Nephron (organoid): Measurements from ENCODE around the gene EPB41L2.

Experiments
- H3K27ac Mint-ChIP-seq, 3 experiments: 2 replicates each; pipeline ENCODE4 v1.8.0; 2020; ENCODE audit warnings: mixed read lengths in 3 of 3, mild to moderate bottlenecking in 2 of 3, moderate library complexity in 1 of 3
- H3K27me3 Mint-ChIP-seq: 2 replicates; pipeline ENCODE4 v1.8.0; 2021; ENCODE audit warnings: low read depth, mild to moderate bottlenecking, moderate library complexity, mixed read lengths
- H3K36me3 Mint-ChIP-seq: 2 replicates; pipeline ENCODE4 v1.8.0; 2020; ENCODE audit warnings: low read depth, mixed read lengths
- H3K4me1 Mint-ChIP-seq: 2 replicates; pipeline ENCODE4 v1.8.0; 2020; ENCODE audit warnings: mixed read lengths
- H3K4me3 Mint-ChIP-seq, 3 experiments: 2 replicates each; pipeline ENCODE4 v1.8.0; 2020; ENCODE audit warnings: mild to moderate bottlenecking in 3 of 3, mixed read lengths in 3 of 3, moderate library complexity in 2 of 3
- H3K9me3 Mint-ChIP-seq: 2 replicates; pipeline ENCODE4 v1.8.0; 2020; ENCODE audit warnings: mixed read lengths
- TF ChIP-seq, protein P1 (sequence below), 3 experiments: fragments of 200-600 bp; sonication (generic); IDR thresholded peaks; one replicate each; pipeline ENCODE4 v1.5.0; 2021; ENCODE audit warnings: antibody characterized with exemption in 3 of 3; ENCODE audit not compliant: unreplicated experiment in 3 of 3

Gene EPB41L2

DNA sequence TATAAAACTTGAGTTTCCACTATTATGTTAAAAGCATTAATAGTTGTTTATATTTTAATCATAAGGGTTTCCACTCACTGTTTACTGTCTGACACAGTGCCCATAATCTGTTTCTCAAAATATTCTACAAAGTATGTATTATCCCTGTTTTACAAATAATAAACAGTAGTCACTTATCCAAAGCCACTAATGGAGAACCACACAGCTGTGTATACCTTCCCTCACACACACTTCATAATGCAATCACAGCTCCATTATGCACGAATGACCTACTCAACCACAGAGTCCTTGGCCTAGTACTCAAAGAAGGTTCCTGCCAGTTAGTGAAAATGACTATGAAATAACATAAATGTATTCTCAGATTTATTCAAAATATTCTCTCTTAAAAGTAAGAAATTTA, 103.1 kb downstream of the EPB41L2 start:
- peaks cover 12% of the 10 kb centered on the region for H3K36me3 Mint-ChIP-seq
- H3K9me3 Mint-ChIP-seq = no peaks in the 10 kb centered on the region
- H3K27ac Mint-ChIP-seq = no peak overlapping the region
- TF ChIP-seq, protein P1, sequence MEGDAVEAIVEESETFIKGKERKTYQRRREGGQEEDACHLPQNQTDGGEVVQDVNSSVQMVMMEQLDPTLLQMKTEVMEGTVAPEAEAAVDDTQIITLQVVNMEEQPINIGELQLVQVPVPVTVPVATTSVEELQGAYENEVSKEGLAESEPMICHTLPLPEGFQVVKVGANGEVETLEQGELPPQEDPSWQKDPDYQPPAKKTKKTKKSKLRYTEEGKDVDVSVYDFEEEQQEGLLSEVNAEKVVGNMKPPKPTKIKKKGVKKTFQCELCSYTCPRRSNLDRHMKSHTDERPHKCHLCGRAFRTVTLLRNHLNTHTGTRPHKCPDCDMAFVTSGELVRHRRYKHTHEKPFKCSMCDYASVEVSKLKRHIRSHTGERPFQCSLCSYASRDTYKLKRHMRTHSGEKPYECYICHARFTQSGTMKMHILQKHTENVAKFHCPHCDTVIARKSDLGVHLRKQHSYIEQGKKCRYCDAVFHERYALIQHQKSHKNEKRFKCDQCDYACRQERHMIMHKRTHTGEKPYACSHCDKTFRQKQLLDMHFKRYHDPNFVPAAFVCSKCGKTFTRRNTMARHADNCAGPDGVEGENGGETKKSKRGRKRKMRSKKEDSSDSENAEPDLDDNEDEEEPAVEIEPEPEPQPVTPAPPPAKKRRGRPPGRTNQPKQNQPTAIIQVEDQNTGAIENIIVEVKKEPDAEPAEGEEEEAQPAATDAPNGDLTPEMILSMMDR (IDR thresholded peaks at IDR 0.05; ENCODE audit: unreplicated experiment in 3 of 3) = no peak
- peaks cover 20% of the 10 kb centered on the region for H3K4me1 Mint-ChIP-seq
- no peaks in the 10 kb centered on the region for H3K27me3 Mint-ChIP-seq
- no peak overlapping the region for H3K4me3 Mint-ChIP-seq

DNA sequence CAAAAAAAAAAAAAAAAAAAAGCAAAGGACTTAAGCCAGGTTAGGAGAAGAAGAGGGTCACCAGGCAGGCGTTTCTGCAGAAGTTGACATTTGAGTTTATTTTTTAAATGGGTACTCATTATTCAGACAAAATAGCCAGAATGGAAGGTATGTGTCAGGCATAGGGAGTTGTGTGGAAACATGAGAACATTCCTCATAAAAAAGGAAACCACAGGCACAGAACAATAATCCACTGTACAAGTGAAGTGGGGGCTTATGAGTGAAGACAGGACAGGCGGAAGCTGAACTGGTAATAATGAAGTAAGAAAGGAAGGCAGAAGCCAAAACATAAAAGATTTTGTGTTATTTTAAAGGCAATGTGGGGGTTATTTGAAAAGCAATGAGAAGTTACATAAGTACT, 104.6 kb downstream of the EPB41L2 start:
- Mint-ChIP-seq H3K27ac (no peak overlapping the region), H3K36me3 (peaks cover 16% of the 10 kb centered on the region), H3K9me3 (no peaks in the 10 kb centered on the region), H3K4me1 (peaks cover 16% of the 10 kb centered on the region), H3K4me3 (no peak overlapping the region), H3K27me3 (no peaks in the 10 kb centered on the region)
- TF ChIP-seq, protein P1 (IDR thresholded peaks at IDR 0.05; ENCODE audit: unreplicated experiment in 3 of 3) = no peak

DNA sequence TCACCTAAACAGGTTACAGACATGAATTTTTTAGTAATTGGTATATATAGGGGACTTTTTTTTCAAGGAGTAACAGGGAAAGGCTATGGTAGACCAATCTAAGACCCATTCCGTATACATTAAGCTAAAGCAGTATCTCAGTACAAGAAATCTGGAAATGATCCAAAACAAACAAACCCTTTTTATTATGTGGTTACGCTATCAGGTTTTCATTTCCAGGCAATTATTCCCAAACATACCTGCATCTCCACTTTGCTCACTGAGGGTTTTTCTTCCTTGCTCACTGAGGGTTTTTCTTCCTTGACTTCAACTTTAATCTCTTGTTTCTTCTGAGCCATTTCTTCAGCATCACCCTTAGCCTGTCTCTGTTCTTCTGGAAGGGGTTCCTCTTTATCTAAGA, 107.3 kb downstream of the EPB41L2 start:
- no peak overlapping the region for H3K27ac Mint-ChIP-seq
- TF ChIP-seq, protein P1 (IDR thresholded peaks at IDR 0.05; ENCODE audit: unreplicated experiment in 3 of 3) = no peak
- no peak overlapping the region for H3K4me3 Mint-ChIP-seq
- H3K27me3 Mint-ChIP-seq = no peaks in the 10 kb centered on the region
- no peaks in the 10 kb centered on the region for H3K9me3 Mint-ChIP-seq
- peaks cover 26% of the 10 kb centered on the region for H3K36me3 Mint-ChIP-seq
- H3K4me1 Mint-ChIP-seq = peaks cover 11% of the 10 kb centered on the region

DNA sequence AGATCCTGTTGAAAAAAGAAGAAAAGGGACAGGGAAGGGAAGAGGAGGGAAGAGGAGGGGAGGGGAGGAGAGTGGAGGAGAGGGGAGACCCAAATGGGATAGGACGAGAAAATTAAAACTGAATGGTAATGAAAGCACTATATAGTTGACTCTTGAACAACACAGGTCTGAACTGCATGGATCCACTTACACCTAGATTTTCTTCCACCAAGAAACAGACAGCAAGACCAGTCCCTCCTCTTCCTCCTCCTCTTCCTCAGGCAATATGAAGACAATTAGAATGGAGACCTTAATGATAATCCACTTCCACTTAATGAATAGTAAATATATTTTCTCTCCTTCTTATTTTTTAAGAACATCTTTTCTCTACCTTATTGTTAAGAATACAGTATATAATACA, 113.5 kb downstream of the EPB41L2 start:
- TF ChIP-seq, protein P1 (IDR thresholded peaks at IDR 0.05; ENCODE audit: unreplicated experiment in 3 of 3) = no peak
- Mint-ChIP-seq H3K36me3 (peaks cover 21% of the 10 kb centered on the region), H3K4me3 (no peak overlapping the region), H3K9me3 (no peaks in the 10 kb centered on the region), H3K27ac (no peak overlapping the region), H3K27me3 (no peaks in the 10 kb centered on the region), H3K4me1 (peaks cover 11% of the 10 kb centered on the region)

DNA sequence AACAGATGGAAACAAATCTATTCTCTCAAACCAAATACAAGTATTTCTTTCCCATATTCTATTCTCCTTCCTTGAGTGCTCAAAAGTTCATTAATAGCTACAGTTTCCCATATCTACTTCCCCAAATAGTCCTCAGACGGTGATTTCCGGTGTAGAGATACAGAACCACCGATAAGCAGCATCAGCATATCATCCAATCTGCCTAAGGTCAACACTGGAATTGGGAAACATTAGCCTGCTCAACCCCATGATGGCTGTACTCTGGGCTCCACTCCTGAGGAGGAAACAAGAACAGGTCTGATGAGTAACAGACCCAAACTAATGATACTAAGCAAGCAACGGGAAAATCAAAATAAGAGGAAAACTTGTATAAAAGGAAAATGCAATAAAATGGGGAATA, 115.6 kb downstream of the EPB41L2 start:
- H3K27me3 Mint-ChIP-seq = no peaks in the 10 kb centered on the region
- no peaks in the 10 kb centered on the region for H3K9me3 Mint-ChIP-seq
- H3K4me1 Mint-ChIP-seq = peaks cover 19% of the 10 kb centered on the region
- H3K36me3 Mint-ChIP-seq = peaks cover 18% of the 10 kb centered on the region
- TF ChIP-seq, protein P1 (IDR thresholded peaks at IDR 0.05; ENCODE audit: unreplicated experiment in 3 of 3) = no peak
- H3K27ac Mint-ChIP-seq = no peak overlapping the region
- H3K4me3 Mint-ChIP-seq = no peak overlapping the region

DNA sequence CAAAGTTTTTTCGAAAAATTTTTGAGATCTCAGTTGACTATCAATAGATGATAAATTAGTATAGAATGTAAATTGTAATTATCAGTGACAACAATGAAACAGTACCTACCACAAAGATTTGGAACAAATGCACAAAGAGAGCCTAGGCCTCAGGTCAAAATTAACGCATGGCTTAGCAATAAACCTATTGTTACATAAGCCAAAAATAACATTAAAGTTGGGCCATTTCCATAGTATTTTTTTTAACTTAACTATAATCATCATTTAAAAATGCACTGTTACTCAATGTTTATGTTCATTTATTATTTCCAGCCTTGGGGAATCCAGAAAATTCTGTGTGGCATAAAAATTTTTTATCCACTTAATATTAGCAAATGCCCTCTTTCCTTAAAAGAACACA, 117.0 kb downstream of the EPB41L2 start:
- no peak overlapping the region for H3K4me3 Mint-ChIP-seq
- peaks cover 18% of the 10 kb centered on the region for H3K36me3 Mint-ChIP-seq
- no peaks in the 10 kb centered on the region for H3K9me3 Mint-ChIP-seq
- peaks cover 19% of the 10 kb centered on the region for H3K4me1 Mint-ChIP-seq
- TF ChIP-seq, protein P1 (IDR thresholded peaks at IDR 0.05; ENCODE audit: unreplicated experiment in 3 of 3) = no peak
- peak overlapping the region in 2 of 3 experiments; percentile 75 to 86 for H3K27ac Mint-ChIP-seq
- no peaks in the 10 kb centered on the region for H3K27me3 Mint-ChIP-seq
